GM12864 (cell line): Measurements from ENCODE around the gene NME8.
A peak's percentile ranks its signal among the peaks of the same experiment; 100 is the strongest.

Source experiments
- DNase-seq: peaks from one replicate; pipeline ENCODE4 v3.0.0-alpha.2; 2011; ENCODE audit warnings: low read depth
- H3K4me3 ChIP-seq: 2 replicates; pipeline ENCODE4 v1.5.1; 2011; ENCODE audit warnings: mild to moderate bottlenecking, low read depth, low read length, control low read depth
- TF ChIP-seq, protein P1 (sequence below): IDR thresholded peaks from 2 replicates; pipeline ENCODE4 v1.5.1; 2011; ENCODE audit warnings: low read depth, mild to moderate bottlenecking, moderate library complexity, low read length, control low read depth, inconsistent platforms; ENCODE audit errors: missing control alignments

The NME8 gene

DNA sequence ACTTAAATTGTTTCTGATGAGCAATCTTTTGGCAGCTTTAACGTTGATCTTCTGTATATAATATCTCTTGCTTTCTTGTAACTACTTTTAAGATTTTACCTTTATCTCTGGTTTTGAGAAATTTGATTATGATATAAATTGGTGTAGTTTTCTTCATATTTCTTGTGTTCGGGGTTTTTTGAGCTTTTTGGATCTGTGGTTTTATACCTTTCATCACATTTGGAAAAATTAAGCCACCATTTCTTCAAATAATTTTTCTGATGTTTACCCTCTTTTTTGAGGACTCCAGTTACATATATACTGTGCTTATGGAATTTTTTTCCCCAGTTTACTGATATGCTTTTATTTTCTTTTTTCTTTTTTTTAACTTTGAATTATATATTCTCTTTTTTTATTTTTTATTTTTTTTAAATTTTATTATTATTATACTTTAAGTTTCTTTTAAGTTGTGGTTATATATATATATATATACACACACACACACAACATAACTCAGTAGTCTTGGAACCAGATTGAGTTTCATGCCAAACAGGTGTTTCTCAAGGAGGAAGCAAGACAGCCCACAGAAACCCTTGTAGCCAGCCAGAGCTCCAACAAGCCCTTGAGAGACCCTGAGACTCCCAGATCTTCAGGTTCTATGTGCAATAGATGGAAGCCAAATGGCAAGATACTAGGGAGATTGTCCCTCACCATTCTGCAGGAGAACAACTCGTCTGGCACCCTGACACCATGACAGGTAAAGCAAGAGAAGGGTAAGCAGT, 27.5 kb upstream of the NME8 start:
- peak; percentile 75 for DNase-seq
- H3K4me3 ChIP-seq = no peak overlapping the region; the same call in 1 of the 2 replicates

DNA sequence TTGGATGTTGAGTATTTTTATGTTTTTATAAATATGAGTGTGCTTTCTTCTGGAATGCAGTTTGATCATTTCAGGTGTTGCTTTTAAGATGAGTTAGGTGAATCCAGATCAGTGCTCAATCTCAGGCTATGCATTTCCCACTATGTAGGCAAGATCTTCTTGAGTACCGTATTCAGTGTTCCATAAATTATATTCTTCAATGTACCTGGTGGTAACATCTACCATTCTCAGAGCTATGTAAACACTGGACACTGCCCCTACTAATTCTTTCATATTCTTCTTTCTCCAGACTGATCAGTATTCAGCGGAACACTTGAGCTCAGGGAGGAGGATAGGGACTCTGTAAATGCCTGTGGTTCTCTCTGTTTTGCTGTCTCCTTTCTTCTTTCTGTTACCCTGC, 25.5 kb upstream of the NME8 start:
- TF ChIP-seq, protein P1, sequence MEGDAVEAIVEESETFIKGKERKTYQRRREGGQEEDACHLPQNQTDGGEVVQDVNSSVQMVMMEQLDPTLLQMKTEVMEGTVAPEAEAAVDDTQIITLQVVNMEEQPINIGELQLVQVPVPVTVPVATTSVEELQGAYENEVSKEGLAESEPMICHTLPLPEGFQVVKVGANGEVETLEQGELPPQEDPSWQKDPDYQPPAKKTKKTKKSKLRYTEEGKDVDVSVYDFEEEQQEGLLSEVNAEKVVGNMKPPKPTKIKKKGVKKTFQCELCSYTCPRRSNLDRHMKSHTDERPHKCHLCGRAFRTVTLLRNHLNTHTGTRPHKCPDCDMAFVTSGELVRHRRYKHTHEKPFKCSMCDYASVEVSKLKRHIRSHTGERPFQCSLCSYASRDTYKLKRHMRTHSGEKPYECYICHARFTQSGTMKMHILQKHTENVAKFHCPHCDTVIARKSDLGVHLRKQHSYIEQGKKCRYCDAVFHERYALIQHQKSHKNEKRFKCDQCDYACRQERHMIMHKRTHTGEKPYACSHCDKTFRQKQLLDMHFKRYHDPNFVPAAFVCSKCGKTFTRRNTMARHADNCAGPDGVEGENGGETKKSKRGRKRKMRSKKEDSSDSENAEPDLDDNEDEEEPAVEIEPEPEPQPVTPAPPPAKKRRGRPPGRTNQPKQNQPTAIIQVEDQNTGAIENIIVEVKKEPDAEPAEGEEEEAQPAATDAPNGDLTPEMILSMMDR = no peak
- no peak for DNase-seq

More for the DNA sequence above, 27.5 kb upstream of the NME8 start:
- TF ChIP-seq, protein P1 = no peak

DNA sequence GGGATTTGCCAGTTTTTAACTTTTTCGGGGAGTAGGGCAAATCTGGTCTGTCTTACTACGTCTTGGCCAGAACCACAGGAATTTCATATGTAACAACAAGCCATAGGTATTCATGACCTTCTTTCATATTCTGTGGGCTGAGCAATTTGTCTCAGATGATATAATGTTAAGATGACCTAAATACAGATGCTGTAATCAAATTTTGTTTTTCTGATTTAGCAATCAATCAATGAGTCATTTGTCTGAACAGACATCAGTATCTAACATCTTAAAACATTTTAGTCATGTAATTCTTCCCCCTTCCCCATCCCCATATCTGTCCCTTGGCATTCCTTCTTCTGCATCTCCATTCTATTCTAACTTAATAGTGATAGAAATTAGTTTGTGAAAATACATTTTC, 24.8 kb upstream of the NME8 start:
- TF ChIP-seq, protein P1 = no peak
- no peak overlapping the region for H3K4me3 ChIP-seq
- no peak for DNase-seq

More for the DNA sequence above, 25.5 kb upstream of the NME8 start:
- no peak overlapping the region for H3K4me3 ChIP-seq

DNA sequence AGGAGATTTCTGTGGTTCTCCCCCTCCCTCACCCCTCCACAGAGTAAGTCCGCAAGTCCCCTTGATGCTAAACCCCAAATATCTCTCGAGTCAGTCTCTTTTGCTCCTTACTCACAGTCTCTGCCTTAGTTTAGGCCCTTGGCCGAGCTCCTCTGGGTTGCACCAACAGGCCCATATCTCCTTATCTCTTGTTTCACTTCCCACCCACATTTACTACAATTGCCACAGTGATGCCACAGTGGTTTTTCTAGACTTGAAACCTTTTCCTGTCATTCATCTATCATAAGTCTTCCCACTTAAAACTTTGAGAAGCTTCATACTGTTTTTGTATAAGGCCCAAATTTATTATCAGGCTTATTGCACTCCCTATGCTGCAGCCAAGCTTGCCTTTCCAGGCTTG, 23.4 kb upstream of the NME8 start:
- TF ChIP-seq, protein P1 = no peak
- DNase-seq = no peak
- no peak overlapping the region for H3K4me3 ChIP-seq

DNA sequence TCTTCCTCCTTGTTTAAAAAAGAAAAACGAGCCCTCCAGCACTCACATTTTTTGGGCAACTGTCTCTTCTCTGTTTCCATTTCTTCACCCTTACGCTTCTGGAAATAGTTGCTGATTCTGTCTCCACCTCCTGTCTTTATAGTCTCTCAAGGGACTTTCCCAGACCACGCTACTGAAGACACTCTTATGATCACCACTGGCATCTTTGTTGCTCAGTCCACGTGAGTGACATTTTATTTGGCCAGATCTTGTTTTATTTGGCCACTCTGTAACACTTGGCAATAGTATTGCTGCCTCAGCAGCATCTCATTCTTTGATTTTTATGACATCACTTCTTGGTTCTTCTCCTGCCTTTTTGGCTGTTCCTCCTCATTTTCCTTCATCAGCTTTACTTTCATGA, 21.6 kb upstream of the NME8 start:
- H3K4me3 ChIP-seq = no peak overlapping the region
- DNase-seq = no peak
- TF ChIP-seq, protein P1 = no peak

DNA sequence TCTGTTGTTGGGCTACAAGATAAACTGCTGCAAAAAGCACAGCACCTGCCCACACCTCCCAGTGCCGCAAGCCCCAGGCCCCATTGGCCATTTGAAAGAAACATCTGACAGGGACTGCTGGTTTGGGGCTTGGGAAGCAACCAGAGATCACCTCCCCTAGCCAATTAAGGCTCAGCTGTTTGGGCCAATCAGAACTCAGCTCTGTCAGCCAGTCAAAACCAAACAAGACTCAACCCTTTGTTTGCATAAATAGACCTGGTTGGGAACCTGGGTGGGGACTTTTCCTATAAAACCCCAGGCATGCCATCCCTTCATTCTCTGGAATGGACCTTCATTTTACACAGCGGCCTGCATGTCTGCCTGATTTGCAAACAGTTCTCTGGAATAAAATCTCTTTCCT, 17.2 kb upstream of the NME8 start:
- DNase-seq = no peak
- H3K4me3 ChIP-seq = no peak overlapping the region
- TF ChIP-seq, protein P1 = no peak

DNA sequence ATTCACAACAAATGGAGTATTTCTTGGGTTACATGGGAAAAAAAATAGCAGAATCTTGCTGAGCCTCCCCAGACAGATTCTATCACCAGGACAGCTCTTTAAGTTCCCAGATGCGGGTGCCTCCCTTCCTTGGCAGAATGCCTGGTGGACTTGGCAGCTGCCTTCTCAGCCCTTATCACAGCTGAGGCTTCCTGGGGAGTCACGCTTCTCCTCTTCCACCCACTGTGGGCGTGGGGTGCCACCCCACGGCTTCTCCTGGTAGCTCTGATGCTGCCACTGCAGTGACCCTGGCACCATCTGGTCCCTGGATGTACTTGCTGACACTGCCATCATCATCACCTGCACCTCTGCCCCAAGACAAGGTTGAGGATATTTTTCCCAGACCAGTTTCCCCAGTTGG, 16.2 kb upstream of the NME8 start:
- TF ChIP-seq, protein P1 = peak; percentile 51
- DNase-seq = no peak
- no peak overlapping the region for H3K4me3 ChIP-seq
